Gastroesophageal sphincter (tissue), 4 donors: Measurements from ENCODE around the gene KYAT1. TPM values are rescaled to one million over a fixed set of nuclear protein-coding genes. Genes with fewer than 3 reads are reported as not detected.

ENCODE experiments used
- ATAC-seq: fragments of 150-250 bp; one replicate; pipeline ENCODE4 v1.9.1; 2016; ENCODE audit warnings: mild to moderate bottlenecking, moderate library complexity
- H3K27ac ChIP-seq, 4 donors: fragments of 200-600 bp; sonication (generic) in 3 of 4; 1 replicate in 3 of 4; 2 replicates in 1 of 4; pipeline ENCODE4 v1.5.1; 2016 to 2019
- H3K27me3 ChIP-seq: fragments of 200-600 bp; sonication (generic); one replicate; pipeline ENCODE4 v1.5.1; 2019
- H3K36me3 ChIP-seq, 2 donors: fragments of 200-600 bp; sonication (generic); one replicate each; pipeline ENCODE4 v1.5.1; 2019; ENCODE audit warnings: control low read depth in 1 of 2
- H3K4me1 ChIP-seq, 3 donors: fragments of 200-600 bp; sonication (generic); 1 replicate in 2 of 3; 2 replicates in 1 of 3; pipeline ENCODE4 v1.5.1; 2016 to 2019; ENCODE audit warnings: control low read depth in 2 of 3
- H3K4me3 ChIP-seq, 2 donors: fragments of 200-600 bp; sonication (generic); one replicate each; pipeline ENCODE4 v1.5.1; 2019; ENCODE audit warnings: mild to moderate bottlenecking in 1 of 2, moderate library complexity in 1 of 2
- H3K9me3 ChIP-seq, 3 donors: fragments of 200-600 bp; sonication (generic); one replicate each; pipeline ENCODE4 v1.5.1; 2017 to 2019; ENCODE audit warnings: control low read depth in 2 of 3
- CTCF ChIP-seq, 4 experiments: fragments of 200-600 bp in 2 of 4; fragments of 450-650 bp in 2 of 4; sonication (generic) in 1 of 4; IDR thresholded peaks; one replicate each; pipeline ENCODE4 v1.5.1; 2017 to 2019; ENCODE audit warnings: antibody characterized with exemption in 4 of 4, mild to moderate bottlenecking in 2 of 4, moderate library complexity in 2 of 4
- EP300 ChIP-seq: sonication (generic); formaldehyde crosslinking; IDR thresholded peaks from one replicate; pipeline ENCODE4 v1.6.1; 2017; ENCODE audit warnings: antibody characterized with exemption, mild to moderate bottlenecking
- POLR2A ChIP-seq, 2 donors: fragments of 450-650 bp; IDR thresholded peaks; one replicate each; pipeline ENCODE4 v1.6.1; 2017; ENCODE audit warnings: antibody characterized with exemption in 2 of 2, mild to moderate bottlenecking in 2 of 2, moderate library complexity in 1 of 2
- POLR2AphosphoS5 ChIP-seq: sonication (generic); formaldehyde crosslinking; IDR thresholded peaks from one replicate; pipeline ENCODE4 v1.6.1; 2017; ENCODE audit warnings: antibody characterized with exemption
- WGBS, 2 donors: methylation state at CpG; one replicate each; pipeline ENCODE4 v1.1.5; 2018; ENCODE audit warnings: low coverage in 1 of 2; 5-methylcytosine and 5-hydroxymethylcytosine counted together
- total RNA-seq, 4 donors: library from RNA; depleted of rRNA; stranded (reverse); fragments of >200 nt; gene quantifications; one replicate each; pipeline ENCODE4 v1.1.0, GENCODE V29; 2016

KYAT1 gene
- total RNA-seq, 4 donors from 2014 or later: 3.4 to 7.9 (median 4.8) TPM

DNA sequence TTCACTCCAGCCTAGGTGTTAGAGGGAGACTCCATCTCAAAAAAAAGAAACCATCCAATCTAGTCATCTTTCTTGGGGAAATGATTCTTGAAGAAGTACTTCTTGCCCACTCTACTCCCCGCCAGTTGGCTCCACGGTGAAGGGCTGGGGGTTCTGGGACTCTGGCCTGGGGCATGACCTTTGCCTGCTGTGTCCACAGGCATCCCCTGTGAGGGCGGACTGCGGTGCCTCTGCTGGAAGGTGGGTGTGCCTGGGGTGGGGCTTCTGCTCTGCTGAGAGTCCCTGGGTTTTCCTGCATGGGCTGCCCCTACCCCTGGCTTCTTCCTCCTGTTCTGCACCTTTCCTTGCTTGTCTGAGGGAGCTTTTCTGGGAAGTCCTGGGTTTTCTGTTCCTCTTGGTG lies 91.2 kb downstream of the KYAT1 start:
- Histone ChIP-seq H3K36me3 (peaks cover 0 to 62% of the 10 kb centered on the region in 2 donors), H3K9me3 (no peaks in the 10 kb centered on the region), H3K4me3 (no peak overlapping the region), H3K27me3 (no peaks in the 10 kb centered on the region), H3K27ac (no peak overlapping the region), H3K4me1 (peaks cover 0 to 27% (median 9%) of the 10 kb centered on the region in 3 donors)
- no peak for TF ChIP-seq EP300
- no peak for TF ChIP-seq POLR2A (IDR thresholded peaks at IDR 0.05)
- TF ChIP-seq POLR2AphosphoS5: no peak
- TF ChIP-seq CTCF (IDR thresholded peaks at IDR 0.05): no peak
- WGBS, 2 donors: 86% methylated on average over 4 of the region's 4 CpGs; no CpG with 5 or more reads in 1 of the 2 donors
- ATAC-seq: no peak

GRCh38 chr9:128788445-128788844 lies 93.3 kb downstream of the KYAT1 start:
- TF ChIP-seq EP300: no peak
- no peak for TF ChIP-seq POLR2A (IDR thresholded peaks at IDR 0.05)
- no peak for TF ChIP-seq POLR2AphosphoS5
- TF ChIP-seq CTCF (IDR thresholded peaks at IDR 0.05): no peak

GRCh38 chr9:128787659-128788058 lies 94.1 kb downstream of the KYAT1 start:
- WGBS, 2 donors: 0% methylated on average over 5 to 7 of the region's 7 CpGs
- Histone ChIP-seq H3K27ac (peak overlapping the region; percentile 63 to 91 (median 88)), H3K36me3 (peaks cover 0 to 33% of the 10 kb centered on the region in 2 donors), H3K4me3 (peak overlapping the region; percentile 86 to 87), H3K4me1 (peaks cover 0 to 37% (median 9%) of the 10 kb centered on the region in 3 donors), H3K27me3 (no peaks in the 10 kb centered on the region), H3K9me3 (no peaks in the 10 kb centered on the region)
- no peak for ATAC-seq
- no peak for TF ChIP-seq CTCF (IDR thresholded peaks at IDR 0.05)
- no peak for TF ChIP-seq EP300
- TF ChIP-seq POLR2A (IDR thresholded peaks at IDR 0.05): no peak
- no peak for TF ChIP-seq POLR2AphosphoS5

More at GRCh38 chr9:128788445-128788844, 93.3 kb downstream of the KYAT1 start:
- Histone ChIP-seq H3K4me1 (peaks cover 0 to 32% (median 9%) of the 10 kb centered on the region in 3 donors), H3K27me3 (no peaks in the 10 kb centered on the region), H3K27ac (no peak overlapping the region), H3K4me3 (peak overlapping the region in 1 of 2 donors; percentile 86), H3K36me3 (peaks cover 0 to 41% of the 10 kb centered on the region in 2 donors), H3K9me3 (no peaks in the 10 kb centered on the region)
- no CpG with 5 or more reads among the region's 1 CpG for WGBS, 2 donors
- no peak for ATAC-seq

DNA sequence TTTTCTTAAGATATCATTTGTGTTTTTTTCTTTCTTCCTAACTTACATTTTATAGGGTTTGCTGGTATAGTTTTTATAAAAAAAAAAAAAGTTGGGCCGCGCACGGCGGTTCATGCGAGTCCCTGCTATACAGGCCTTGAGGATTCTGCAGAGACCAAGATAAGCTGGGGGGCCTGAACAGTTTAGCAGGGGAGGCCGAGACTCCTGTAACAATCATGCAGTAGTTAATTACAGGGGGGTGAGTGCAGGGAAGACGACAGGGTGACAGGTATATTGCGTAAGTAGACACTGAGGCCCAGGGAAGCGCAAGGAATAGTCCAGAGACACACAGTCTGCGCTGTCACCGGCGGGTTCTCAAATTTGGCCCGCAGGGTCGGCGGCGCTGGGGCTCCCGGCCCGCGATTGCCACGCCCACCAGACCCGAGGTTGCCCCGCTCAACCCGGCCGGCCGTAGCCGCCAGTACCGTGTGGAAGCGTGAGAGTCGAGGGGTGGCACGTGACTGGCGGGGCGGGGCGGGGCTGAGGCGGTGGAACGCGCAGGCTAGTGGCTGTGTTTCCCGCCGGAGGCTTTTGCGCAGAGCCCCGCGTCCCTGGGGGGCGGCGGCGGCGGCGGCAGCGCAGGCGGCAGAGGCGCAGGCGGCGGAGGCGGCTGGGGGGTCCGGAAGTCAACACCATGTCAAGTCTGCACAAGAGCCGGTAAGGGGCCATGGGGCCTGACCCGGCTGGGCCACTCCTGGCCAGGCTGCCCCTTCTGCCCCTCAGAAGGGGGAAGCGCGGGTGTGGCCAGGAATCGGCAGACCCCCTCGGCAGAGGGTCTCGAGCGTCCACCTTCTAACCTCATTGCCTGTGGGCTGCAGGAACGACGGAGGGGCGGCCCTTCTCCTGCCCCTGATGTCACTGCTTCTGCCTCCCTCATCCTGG lies 94.8 kb downstream of the KYAT1 start, which contains the start of gene TBC1D13:
Gene TBC1D13, plus strand, starts transcription at position 573 of the 921 bp plus-strand sequence. Its CDS starts 101 bp downstream, at position 674.
- peak; percentile 97 for ATAC-seq
- peaks cover 0 to 26% of the 10 kb centered on the region in 2 donors for H3K36me3 ChIP-seq
- H3K4me1 ChIP-seq: peaks cover 0 to 37% (median 9%) of the 10 kb centered on the region in 3 donors
- H3K4me3 ChIP-seq: peak within 1 kb of the TSS; percentile 86 to 87
- TF ChIP-seq CTCF (IDR thresholded peaks at IDR 0.05): peak in 1 of 4 experiments; percentile 26
- peak; percentile 74 to 78 for TF ChIP-seq POLR2A (IDR thresholded peaks at IDR 0.05)
- peak; percentile 62 for TF ChIP-seq POLR2AphosphoS5
- TF ChIP-seq EP300: no peak
- H3K27ac ChIP-seq: peak within 1 kb of the TSS; percentile 63 to 91 (median 88)
- H3K27me3 ChIP-seq: no peaks in the 10 kb centered on the region
- no peaks in the 10 kb centered on the region for H3K9me3 ChIP-seq
- 2 to 35% methylated on average over 8 to 11 of the region's 64 CpGs for WGBS, 2 donors
